ENCODE data around the gene MANBA.

GRCh38 chr4:102694791-102695190 lies 66.0 kb downstream of the MANBA start:
- no peak for TF ChIP-seq CTCF (IDR thresholded peaks at IDR 0.05)
- TF ChIP-seq POLR2A (IDR thresholded peaks at IDR 0.05), result no peak
- TF ChIP-seq EP300 (IDR thresholded peaks at IDR 0.05), result no peak

All from ovary (tissue), 3 donors.